PFSK-1 (cell line): Measurements from ENCODE around the gene GBE1.

Experiments
- FOXP2 ChIP-seq: optimal IDR thresholded peaks from 2 replicates; pipeline ENCODE3; 2011; ENCODE audit warnings: borderline replicate concordance, control low read depth, inconsistent platforms; ENCODE audit not compliant: insufficient read depth; ENCODE audit errors: extremely low read length, extremely low read depth
- POLR2AphosphoS5 ChIP-seq: IDR thresholded peaks from 2 replicates; pipeline ENCODE4 v1.6.1; 2012; ENCODE audit warnings: low read depth, mild to moderate bottlenecking, control low read depth, low read length, moderate library complexity
- REST ChIP-seq, 2 experiments: IDR thresholded peaks; 2 replicates each; pipeline versions ENCODE4 v1.6.1 to v1.8.0; 2011 to 2012; ENCODE audit warnings: low read depth in 2 of 2, low read length in 2 of 2, control low read depth in 1 of 2, inconsistent platforms in 1 of 2, mild to moderate bottlenecking in 1 of 2, moderate library complexity in 1 of 2; ENCODE audit not compliant: insufficient read depth in 1 of 2
- SIN3A ChIP-seq: IDR thresholded peaks from 2 replicates; pipeline ENCODE4 v1.6.1; 2012; ENCODE audit warnings: mild to moderate bottlenecking, low read length, moderate library complexity, borderline replicate concordance; ENCODE audit not compliant: insufficient read depth
- TAF1 ChIP-seq: IDR thresholded peaks from 2 replicates; pipeline ENCODE4 v1.6.1; 2012; ENCODE audit warnings: low read length, control low read depth, borderline replicate concordance; ENCODE audit not compliant: insufficient read depth

Gene GBE1

GRCh38 chr3:81554388-81554787, 207.1 kb downstream of the GBE1 start:
- TF ChIP-seq TAF1, result no peak
- no peak for TF ChIP-seq SIN3A
- TF ChIP-seq REST (IDR thresholded peaks at IDR 0.05; ENCODE audit: insufficient read depth in 1 of 2, low read depth in 2 of 2, low read length in 2 of 2), result no peak
- no peak for TF ChIP-seq POLR2AphosphoS5
- TF ChIP-seq FOXP2, result no peak

GRCh38 chr3:81550415-81550814, 211.0 kb downstream of the GBE1 start:
- no peak for TF ChIP-seq REST (IDR thresholded peaks at IDR 0.05; ENCODE audit: insufficient read depth in 1 of 2, low read depth in 2 of 2, low read length in 2 of 2)
- TF ChIP-seq TAF1, result no peak

- no peak for TF ChIP-seq FOXP2
Observed at GRCh38 chr3:81549831-81550230, 211.6 kb downstream of the GBE1 start.

GRCh38 chr3:81549388-81549787, 212.1 kb downstream of the GBE1 start:
- TF ChIP-seq REST (IDR thresholded peaks at IDR 0.05; ENCODE audit: insufficient read depth in 1 of 2, low read depth in 2 of 2, low read length in 2 of 2) (no peak), SIN3A (no peak), TAF1 (no peak)

- TF ChIP-seq REST (IDR thresholded peaks at IDR 0.05; ENCODE audit: insufficient read depth in 1 of 2, low read depth in 2 of 2, low read length in 2 of 2) (no peak), POLR2AphosphoS5 (no peak), SIN3A (no peak), FOXP2 (no peak), TAF1 (no peak)
Observed at GRCh38 chr3:81545572-81545971, 215.9 kb downstream of the GBE1 start.

- no peak for TF ChIP-seq FOXP2
- no peak for TF ChIP-seq REST (IDR thresholded peaks at IDR 0.05; ENCODE audit: insufficient read depth in 1 of 2, low read depth in 2 of 2, low read length in 2 of 2)
Observed at GRCh38 chr3:81544385-81544784, 217.1 kb downstream of the GBE1 start.
